NCI-H2196 treated with DMSO at 0.1 percent for 48 hours (cell line): ENCODE data around the gene NEMP2.
A peak's percentile ranks its signal among the peaks of the same experiment; 100 is the strongest.

Experiments used
- DNase-seq: peaks from one replicate; lab custom pipeline; 2025; ENCODE audit not compliant: unreplicated experiment; lab: John Stamatoyannopoulos, UW

The NEMP2 gene, protein sequence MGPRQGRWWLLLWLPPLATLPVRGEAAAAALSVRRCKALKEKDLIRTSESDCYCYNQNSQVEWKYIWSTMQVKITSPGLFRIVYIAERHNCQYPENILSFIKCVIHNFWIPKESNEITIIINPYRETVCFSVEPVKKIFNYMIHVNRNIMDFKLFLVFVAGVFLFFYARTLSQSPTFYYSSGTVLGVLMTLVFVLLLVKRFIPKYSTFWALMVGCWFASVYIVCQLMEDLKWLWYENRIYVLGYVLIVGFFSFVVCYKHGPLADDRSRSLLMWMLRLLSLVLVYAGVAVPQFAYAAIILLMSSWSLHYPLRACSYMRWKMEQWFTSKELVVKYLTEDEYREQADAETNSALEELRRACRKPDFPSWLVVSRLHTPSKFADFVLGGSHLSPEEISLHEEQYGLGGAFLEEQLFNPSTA

DNA sequence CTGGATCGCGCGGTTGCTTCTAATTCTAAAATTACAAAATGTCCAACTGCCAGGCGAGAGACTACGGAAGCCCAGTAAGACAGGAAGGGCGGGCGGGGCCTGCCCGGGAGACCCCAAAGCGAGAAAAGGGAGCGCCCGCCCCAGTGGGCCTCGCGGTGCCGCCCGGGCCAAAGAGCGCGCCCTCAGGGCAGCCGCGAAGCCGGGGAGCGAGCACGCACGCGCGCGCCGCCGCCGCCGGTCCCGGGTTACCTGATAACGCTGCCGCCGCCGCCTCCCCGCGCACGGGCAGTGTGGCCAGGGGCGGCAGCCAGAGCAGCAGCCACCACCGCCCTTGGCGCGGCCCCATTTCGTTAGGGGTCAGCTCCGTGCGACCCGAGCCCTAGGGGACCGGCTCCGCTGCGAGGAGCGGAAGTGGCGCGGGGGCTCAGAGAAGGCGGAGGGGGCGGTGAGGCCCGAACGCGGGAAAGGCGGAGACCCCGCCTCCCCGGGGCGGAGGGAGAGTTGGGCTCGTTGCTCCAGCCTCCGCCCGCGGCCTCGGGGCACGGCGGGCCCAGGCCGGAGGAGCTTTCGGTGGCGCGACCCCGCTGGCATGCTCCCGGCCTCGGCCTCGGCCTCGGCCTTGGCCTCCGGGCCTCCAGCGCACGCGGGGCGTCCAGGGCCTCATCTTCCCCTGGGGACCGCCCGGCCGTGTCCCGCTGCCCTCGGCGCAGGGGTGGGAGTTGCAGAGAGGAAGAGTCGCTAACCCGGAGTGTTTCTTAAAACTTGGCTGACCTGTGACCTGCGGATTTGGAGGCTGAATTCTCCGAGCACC, at the start of gene NEMP2:
TSS of gene NEMP2 (minus strand) at position 413 of the 811 bp plus-strand sequence. CDS start at position 346, 67 bp downstream.
- peak; percentile 78 for DNase-seq

DNA sequence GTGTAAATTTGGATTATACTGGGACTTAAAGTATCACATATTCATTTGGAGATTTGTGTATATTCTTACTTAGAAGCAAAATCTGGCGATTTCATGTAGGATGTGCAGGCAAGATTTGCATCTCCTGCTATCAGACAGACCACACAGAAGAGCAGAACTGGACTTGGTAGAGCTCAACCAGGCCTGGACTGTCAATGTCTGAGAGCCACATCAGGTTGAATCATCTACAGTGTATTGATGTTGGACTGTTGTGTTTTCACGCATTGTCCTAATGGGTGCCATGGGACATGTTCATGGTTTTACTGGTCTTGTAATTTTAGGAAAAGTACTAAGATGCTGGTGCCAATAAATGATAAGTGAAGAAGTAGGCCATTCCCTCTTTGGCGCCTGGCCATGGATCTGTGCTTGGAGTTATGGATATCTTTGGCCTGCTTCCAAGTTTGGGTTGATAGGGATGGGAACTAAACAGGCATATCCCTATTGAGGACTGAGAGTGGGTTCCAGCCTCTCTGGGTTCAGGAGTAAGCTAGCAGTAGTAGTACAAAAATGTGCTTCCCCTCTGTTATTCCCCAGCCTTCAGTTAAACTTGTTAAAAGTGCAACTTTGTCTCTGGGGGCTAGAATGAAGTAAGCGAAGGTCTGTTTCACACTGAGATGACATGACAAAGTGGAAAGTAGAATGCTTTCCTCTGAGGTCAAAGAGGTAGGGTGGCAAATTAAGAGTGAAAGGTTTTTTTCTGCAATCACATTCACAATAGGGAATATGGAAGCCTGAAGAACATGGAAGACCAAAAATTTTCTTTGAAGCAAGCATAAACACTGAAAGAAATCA, 49.2 kb upstream of the NEMP2 start:
- no peak for DNase-seq

DNA sequence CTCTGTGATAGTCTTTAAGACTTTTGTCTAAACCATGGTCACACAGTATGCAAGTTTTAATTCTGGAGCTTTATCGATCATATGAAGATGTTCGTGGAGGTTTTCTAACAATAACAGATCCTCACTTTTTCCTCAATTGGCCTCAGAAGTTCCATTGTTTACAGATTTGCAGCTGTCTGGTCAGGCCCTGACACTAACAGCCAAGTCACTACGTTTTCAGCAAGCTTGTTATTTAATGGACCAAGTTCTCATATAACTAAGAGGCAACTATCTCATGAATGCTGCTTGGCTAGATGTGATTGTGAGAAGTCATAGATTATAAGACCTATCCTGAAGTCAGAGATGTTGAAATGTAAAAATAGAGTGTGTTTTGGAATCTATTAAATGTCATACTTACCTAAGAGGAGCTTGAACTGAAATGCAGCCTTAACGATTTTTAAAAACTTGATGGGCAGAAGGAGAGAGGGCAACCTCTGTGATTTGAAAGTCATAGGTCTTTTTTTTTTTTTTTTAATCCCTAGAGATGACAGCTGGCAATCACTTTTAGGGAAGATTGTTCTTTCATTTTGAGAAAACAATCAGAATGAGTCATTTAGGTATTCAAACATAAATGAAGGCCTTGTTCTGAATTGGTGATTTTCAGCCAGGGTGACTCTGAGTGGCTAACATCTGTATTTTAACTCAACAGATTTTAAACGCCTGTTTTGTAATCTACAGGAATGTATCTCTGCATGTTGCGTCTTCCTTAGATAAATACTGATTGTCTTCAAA, 48.4 kb upstream of the NEMP2 start:
- DNase-seq, result no peak

DNA sequence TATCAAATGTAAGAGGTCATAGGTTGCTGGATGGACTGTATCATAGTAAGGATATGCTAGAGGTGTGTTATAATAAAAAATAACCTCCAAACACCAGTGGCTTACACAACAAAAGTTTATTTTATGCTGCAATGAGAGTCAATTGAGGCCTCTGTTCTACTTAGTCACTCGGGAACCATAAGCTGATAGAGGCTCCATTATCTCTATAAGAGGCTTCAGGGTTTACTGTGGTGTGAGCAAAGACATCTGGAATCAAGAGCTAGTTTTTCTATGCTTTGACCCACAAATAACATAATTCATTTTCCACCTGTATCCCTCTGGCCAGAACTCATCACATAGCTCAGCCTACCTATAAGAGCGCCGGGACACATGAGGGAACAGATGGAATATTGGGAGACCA, 47.5 kb upstream of the NEMP2 start:
- DNase-seq, result no peak

DNA sequence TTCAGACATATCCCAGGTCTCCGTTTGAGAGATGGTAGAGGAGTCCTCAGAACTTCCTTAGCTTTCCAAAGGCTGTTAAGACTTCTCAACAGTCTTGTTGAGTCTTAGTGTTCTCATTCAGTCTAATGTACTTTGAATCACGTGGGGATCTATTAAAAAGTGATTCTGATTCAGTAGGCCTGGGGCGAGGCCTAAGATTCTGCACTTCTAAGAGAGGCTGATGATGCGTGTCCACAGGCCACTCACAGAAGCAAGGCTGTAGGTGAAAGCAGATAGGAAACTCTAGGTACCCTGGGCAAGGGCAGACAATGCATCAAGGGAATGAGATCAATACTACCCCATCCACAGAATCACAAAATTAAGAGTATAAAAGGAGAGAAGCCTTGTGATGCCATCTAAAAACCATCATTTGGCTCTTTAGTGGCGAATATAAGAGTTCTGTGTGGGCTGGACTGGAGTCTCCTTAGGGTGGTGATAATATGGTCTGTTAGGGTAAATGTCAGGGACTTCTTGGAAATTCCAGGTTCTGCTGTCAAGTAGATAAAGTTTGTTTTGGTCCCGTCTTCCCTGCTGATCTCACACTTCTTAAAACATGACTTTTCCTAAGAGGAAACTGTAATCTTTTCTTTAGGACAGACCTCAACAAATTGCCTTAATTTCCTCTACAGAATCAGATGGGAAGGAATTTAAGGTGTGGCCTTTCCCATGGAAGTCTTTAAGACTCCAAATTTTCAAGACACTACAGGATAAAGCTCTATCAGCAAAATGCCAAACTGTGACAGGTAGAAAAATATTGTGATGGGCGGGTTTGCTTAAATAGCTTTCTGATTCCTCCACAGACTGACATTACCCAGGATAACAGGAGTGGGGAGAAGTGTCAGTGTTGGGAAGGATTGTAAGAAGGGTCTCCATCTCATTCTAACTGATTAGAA, 45.7 kb upstream of the NEMP2 start:
- no peak for DNase-seq

DNA sequence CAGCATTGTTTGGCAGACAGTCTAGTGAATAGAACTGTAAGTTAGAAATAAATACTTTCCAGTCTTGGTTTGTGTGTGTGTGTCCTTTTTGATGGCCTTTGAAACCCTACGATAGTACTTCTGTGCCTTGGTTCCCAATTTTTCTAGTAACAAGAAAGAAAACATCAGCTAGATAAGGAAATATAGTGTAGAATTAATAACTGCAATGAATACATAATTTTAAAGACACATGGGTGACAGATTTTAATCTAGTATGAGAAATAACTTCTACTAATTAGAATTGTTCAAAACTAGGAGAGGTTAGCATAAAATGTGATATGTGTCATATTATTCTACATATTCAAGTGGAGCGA, 44.5 kb upstream of the NEMP2 start:
- no peak for DNase-seq

DNA sequence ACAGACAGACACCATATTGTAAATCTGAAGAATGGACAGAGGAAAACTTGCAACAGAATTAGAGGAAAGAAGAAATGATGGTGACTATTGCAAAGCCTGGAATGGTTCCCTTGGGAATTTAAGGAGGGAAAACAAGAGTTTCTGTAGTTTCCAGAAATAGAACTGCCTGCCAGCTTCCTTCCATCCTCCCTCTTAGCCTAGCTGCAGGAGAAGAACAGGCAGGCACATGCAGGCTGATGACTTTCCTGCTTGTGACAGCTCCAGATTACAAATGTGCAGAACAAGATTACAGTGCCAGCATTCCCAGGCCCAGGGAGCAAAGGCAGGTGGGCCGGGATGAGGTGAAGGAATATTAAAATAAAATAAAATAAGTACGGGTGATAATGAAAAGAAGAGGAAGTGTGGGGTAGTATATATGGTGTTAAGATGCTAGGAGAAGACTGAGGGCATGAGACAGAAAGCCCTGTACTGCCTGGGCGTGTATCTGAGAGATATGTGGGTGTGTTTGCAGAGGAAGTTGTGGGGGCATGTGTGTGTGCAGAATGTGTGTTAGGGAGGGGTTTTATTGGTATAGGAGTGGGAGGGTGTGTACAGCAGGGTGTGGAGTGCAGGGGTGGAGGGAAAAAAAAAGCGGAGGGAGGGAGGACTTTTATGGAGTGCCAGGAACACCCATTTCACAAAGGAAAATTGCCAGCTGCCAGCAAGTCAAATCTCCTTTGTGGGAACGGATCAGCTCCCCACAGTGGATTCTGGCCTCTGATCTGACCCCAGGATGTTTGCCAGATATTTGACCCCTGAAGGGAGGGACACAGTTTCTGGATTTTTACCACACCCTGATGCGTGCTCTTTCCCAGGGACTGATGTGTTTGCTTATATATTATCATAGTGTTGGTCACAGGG, 43.9 kb upstream of the NEMP2 start:
- DNase-seq, result no peak

DNA sequence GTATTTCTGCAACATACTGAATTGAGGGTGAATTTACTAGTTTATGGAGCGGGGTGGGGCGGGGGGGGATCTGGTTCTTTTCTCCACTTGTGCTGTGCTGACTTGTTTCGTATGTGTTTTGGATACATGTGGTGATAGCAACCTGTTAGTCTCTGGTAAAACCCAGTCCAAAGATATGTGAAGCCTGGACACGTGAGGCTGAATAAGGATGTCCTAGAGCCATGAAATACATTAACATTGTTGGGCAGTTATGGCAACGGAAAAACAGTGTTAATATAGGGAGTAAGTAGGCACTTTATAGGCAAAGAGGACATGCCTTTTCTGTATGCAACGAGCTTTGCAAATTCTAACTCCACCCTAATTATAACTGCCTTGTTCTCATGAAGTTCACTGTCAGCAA, 42.1 kb upstream of the NEMP2 start:
- DNase-seq, result no peak

DNA sequence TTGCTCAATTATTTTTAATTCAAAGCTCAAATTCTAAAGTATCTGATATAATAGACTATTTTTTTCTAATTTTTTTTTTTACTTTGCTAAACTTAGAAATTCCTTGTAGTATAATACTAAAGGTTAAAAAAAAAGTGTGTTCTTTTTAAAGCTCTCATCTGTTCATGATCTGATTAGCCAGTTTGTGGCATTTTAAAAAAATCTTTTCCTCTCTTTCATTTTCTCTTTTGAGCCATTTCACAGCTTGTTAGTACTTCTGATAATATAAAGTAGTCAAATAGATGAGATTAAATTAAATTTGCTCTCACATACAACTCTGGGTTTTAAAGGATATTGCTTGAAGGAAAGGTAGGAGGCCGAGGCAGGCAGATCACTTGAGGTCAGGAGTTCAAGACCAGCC, 40.7 kb upstream of the NEMP2 start:
- no peak for DNase-seq

DNA sequence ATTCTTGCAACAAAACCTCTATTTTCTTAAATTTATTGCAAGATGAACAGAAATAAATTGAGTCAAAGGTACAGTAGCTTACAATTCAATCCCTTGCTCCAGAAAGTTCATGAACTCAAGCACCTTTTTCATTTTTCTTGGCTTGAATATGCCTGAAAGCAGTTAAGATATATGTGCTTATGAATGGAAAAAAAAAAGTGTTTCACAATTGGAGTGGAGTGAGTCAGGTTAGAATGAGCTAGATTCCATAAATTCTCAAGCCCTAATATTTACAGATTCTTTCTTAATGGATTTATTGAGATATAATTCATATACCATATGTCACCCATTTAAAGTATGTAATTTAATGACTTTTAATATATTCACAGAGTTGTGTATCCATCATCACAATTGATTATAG, 39.6 kb upstream of the NEMP2 start:
- no peak for DNase-seq

DNA sequence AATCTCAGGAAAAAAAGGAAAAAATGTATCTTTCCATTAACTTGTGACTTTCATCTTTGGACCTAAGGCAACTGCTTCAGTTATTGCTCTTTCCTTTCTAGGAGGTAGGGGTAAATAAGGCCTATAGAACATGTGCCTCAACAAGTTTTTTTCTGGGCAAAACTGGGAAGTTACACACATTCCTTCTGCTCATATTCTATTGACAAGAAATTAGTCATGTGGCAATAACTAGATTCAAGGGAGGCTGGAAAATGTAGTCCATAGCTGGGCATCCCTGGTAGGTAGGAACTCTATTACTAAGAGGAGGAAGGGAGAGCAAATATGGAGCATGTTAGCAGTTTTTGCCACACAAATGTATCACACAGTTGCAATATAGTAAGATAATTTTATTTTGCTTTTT, 37.7 kb upstream of the NEMP2 start:
- no peak for DNase-seq

DNA sequence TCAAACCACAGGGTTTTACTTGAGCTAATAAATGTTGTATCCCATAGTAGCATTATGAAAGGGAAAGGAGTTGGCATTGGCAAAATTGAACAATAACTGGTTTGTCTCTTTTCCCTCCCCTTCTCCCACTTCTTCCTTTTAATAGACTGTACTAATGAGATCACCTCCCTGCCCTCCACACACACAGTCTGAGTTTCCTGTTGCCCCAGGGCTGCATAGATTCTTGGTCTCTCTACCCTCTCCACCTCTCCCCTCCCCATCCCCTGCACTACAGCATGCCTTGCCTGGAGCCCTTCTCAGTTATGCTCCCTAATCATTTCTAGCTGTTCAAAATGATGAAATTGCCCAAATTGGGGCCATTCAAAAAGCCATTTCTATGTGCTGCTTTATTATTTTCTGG, 37.2 kb upstream of the NEMP2 start:
- no peak for DNase-seq

DNA sequence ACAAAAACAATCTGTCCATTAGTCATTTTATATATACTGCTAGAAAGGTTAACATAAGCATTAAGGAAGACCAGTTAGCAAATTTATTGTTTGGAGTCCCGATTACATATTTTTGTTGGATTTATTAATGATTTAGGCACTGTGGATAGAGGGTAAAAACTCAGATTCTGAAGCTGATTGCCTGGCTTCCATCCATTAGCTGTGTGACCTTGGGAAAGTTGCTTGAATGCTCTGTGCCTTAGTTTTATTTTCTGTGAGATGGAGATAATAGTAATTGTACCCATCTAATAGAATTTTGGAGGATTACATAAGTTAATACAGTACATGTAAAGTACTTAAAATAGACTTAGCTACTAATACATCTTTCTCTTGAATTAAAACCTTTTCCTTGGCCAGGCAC, 36.3 kb upstream of the NEMP2 start:
- DNase-seq, result no peak

DNA sequence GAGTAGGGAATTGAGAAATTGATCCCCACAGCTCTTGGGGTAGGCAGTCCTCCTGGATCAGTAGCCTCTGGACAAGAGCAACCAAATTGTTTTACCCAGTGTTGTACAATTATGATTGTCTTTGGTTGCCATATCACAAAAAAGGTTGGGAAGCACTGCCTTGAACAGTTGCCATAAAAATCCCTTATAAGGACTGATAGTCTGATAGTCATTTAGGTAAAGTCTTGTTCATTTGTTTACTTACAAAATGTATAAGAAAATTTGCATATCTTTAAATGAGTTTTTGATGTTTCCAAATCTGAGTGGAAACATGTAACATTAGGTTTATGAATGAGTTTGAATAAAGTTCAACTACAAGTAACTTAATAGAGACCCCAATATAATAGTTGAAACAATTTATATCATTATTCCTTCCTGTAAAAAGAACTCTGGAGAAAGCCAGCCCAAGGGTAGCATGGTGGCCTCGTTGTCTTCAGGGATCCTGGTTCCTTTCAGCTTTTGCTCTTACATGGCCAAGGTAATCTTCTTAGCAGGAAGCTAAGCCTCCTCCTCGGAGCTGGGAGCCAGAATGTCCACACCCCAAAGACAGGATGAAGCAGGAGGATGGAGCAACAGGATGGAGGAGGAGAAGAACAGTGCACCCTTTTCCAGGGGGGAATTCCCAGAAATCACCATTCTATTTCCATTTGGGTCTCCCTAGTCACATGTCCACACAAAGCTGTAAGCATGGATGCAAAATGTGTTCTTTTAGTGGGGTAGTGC, 35.7 kb upstream of the NEMP2 start:
- DNase-seq, result no peak

DNA sequence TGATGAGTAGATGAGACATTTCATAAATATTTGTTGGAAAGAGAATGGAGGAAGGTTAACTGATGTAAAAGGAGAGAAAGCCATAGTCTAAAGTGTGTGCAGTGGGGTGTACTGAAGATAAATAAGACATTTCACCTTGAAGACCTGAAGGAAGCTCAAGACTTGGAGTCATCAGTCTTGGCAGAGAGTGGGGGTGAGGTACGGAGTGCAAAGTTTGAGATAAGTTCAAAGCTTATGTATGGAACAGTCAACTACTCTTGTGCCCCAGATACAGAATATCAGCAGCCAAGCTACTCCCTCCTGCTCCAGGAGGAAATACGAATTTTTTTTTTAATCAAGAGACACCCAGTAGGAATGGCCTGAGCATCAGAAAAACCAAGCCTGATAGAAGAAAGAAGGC, 30.3 kb upstream of the NEMP2 start:
- no peak for DNase-seq

DNA sequence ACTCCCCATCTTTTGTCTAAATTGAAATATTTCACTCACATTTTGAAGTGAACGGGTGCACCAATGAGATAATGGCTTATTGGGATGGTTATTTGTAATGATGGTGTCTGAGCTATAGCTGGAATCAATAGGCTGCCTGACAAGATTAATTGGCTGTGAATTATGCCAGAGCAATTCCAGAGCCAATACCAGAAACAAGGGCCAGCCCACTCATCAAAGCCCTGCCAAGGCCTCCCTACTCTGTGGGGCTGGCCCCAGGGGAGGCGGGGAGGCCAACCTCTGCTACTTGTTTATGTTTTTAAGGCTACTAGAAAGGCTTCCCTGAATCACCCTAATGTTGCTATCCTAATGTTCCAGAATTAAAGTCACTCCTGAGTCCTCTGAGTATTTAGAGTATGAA, 29.1 kb upstream of the NEMP2 start:
- DNase-seq, result no peak

DNA sequence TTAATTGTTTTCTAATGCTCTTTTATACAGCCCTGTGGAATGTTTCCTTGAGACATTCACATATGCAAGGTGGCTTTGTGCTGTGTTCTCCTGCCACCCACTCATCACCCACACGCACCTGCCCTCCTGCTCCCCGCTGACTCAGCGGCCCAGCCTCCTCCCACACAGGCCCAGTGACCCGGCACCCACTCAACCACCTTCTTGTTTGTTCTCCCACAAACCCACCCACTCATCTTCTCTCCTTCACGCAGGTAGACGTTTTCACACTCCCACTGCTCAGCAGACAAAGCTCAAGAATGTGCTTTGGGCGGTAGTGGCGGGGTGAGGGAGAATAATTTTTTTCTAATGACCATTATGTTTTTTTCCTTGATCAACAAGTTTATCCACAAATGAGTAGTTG, 28.6 kb upstream of the NEMP2 start:
- DNase-seq, result no peak

DNA sequence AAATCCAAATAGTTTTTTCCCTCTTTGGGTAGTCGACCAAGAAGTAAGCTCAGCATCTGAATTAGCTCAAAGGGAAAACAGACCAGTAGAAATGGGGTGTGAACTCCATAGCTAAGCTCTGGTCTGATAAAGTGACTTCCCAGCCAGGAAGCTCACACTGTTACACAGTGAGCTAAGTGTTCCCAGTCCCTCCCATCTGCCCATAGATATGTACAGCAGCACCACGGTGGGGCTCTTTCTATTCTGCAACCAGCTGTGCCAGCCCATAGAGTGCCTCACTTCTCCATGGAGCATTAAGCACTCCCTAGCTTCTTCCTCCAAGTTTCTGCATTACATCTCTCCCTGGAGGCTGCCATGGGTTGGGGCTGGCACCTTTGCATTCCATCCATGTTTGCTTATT, 27.6 kb upstream of the NEMP2 start:
- DNase-seq, result no peak
